Measurements from ENCODE around the gene GATAD2A.

- TF ChIP-seq, protein P1, sequence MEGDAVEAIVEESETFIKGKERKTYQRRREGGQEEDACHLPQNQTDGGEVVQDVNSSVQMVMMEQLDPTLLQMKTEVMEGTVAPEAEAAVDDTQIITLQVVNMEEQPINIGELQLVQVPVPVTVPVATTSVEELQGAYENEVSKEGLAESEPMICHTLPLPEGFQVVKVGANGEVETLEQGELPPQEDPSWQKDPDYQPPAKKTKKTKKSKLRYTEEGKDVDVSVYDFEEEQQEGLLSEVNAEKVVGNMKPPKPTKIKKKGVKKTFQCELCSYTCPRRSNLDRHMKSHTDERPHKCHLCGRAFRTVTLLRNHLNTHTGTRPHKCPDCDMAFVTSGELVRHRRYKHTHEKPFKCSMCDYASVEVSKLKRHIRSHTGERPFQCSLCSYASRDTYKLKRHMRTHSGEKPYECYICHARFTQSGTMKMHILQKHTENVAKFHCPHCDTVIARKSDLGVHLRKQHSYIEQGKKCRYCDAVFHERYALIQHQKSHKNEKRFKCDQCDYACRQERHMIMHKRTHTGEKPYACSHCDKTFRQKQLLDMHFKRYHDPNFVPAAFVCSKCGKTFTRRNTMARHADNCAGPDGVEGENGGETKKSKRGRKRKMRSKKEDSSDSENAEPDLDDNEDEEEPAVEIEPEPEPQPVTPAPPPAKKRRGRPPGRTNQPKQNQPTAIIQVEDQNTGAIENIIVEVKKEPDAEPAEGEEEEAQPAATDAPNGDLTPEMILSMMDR (IDR thresholded peaks at IDR 0.05), result no peak
- no peak for TF ChIP-seq POLR2A (IDR thresholded peaks at IDR 0.05)
Observed at GRCh38 chr19:19425170-19425875, 19.8 kb downstream of the GATAD2A start.
